GM12874 (cell line): Measurements from ENCODE around the gene BEND6.

Experiments
- CTCF ChIP-seq: IDR thresholded peaks from 2 replicates; pipeline ENCODE4 v1.5.1; 2011; ENCODE audit warnings: low read depth, mild to moderate bottlenecking, control low read depth, low read length, moderate library complexity; ENCODE audit not compliant: insufficient read depth

Gene BEND6

GRCh38 chr6:56944661-56945060 lies 10.2 kb upstream of the BEND6 start:
- no peak for TF ChIP-seq CTCF

- TF ChIP-seq CTCF: no peak
These were observed 8.5 kb upstream of the BEND6 start for GRCh38 chr6:56946368-56946767.

- no peak for TF ChIP-seq CTCF
These were observed 7.0 kb upstream of the BEND6 start for GRCh38 chr6:56947924-56948323.

- no peak for TF ChIP-seq CTCF
These were observed 5.6 kb upstream of the BEND6 start for GRCh38 chr6:56949265-56949664.

- TF ChIP-seq CTCF: no peak
These were observed 4.9 kb upstream of the BEND6 start for GRCh38 chr6:56949925-56950495.

- no peak for TF ChIP-seq CTCF
These were observed 3.7 kb upstream of the BEND6 start for GRCh38 chr6:56951049-56951831.

- TF ChIP-seq CTCF: no peak
These were observed 1.1 kb upstream of the BEND6 start for GRCh38 chr6:56953597-56954402.
